ENCODE results near the gene ARNT2.

- TF ChIP-seq POLR2A (IDR thresholded peaks at IDR 0.05; ENCODE audit: extremely low read depth, insufficient read length), result no peak
- no peak for TF ChIP-seq MYC (IDR thresholded peaks at IDR 0.05; ENCODE audit: low read depth, low read length)
- TF ChIP-seq CTCF (IDR thresholded peaks at IDR 0.05; ENCODE audit: low read depth, low read length), result no peak
These were observed 1.8 kb upstream of the ARNT2 start for GRCh38 chr15:80402339-80402738.

All from NB4 (cell line).